A549 (cell line): Measurements from ENCODE around the gene AQP2. TPM values are rescaled to one million over a fixed set of nuclear protein-coding genes. Genes with fewer than 3 reads are reported as not detected.

Experiments used
- ATAC-seq, 2 experiments: fragments of 200-7000 bp in 1 of 2; fragments of >200 bp in 1 of 2; cut with Nextera tagmentation in 1 of 2; cut with Tn5 transposase in 1 of 2; 3 replicates each; pipeline versions ENCODE4 v1.8.0 to v1.9.1; 2018 to 2020; ENCODE audit warnings: mild to moderate bottlenecking in 1 of 2, moderate library complexity in 1 of 2
- CTCF ChIA-PET: fragments of 300-600 bp; sonication (Branson Sonifier 250); formaldehyde crosslinking; extraction: SDS; loops from one replicate; lab custom pipeline; 2021; ENCODE audit warnings: antibody characterized with exemption, inconsistent platforms; lab: Yijun Ruan, JAX
- POLR2A ChIA-PET: fragments of 350-600 bp; formaldehyde crosslinking; extraction: SDS; loops from one replicate; lab custom pipeline; 2021; ENCODE audit warnings: antibody characterized with exemption, inconsistent platforms; lab: Yijun Ruan, JAX
- DNase-seq, 2 experiments: peaks; one replicate each; pipeline versions ENCODE4 v3.0.0 to v3.0.0-alpha.2; 2011 to 2016; ENCODE audit warnings: low read depth in 1 of 2, low spot score in 1 of 2
- FAIRE-seq: peaks from 2 replicates; lab custom pipeline; 2011; peaks lifted over from hg19 to GRCh38; lab: Jason Lieb, UNC
- H3K27ac ChIP-seq, 2 experiments: fragments of >200 bp; sonication (Bioruptor Twin); formaldehyde crosslinking; 3 replicates each; pipeline ENCODE4 v1.5.1; 2016 to 2017
- H3K4me1 ChIP-seq: fragments of >200 bp; sonication (Bioruptor Twin); formaldehyde crosslinking; 3 replicates; pipeline ENCODE4 v1.6.1; 2016
- H3K4me2 ChIP-seq: fragments of >200 bp; sonication (Bioruptor Twin); formaldehyde crosslinking; 3 replicates; pipeline ENCODE4 v1.6.1; 2016
- H3K4me3 ChIP-seq: fragments of >200 bp; sonication (Bioruptor Twin); formaldehyde crosslinking; 3 replicates; pipeline ENCODE4 v1.5.1; 2016
- H3K9me3 ChIP-seq: fragments of >200 bp; sonication (Bioruptor Twin); formaldehyde crosslinking; 3 replicates; pipeline ENCODE4 v1.6.1; 2016
- ATOH8 ChIP-seq: fragments of 250-450 bp; sonication (Bioruptor Pico); IDR thresholded peaks from 2 replicates; pipeline ENCODE4 v1.5.0; 2020; ENCODE audit warnings: low read depth, mild to moderate bottlenecking, moderate library complexity
- BCL3 ChIP-seq: fragments of >200 bp; sonication (Bioruptor Twin); formaldehyde crosslinking; IDR thresholded peaks from 3 replicates; pipeline ENCODE4 v1.6.1; 2016
- CHD2 ChIP-seq: fragments of 150-350 bp; IDR thresholded peaks from 2 replicates; pipeline ENCODE4 v1.6.1; 2014; ENCODE audit warnings: low read length; ENCODE audit not compliant: partially characterized antibody
- CHD4 ChIP-seq: fragments of 200-600 bp; sonication (generic); IDR thresholded peaks from 2 replicates; pipeline ENCODE4 v1.6.1; 2016; ENCODE audit warnings: antibody characterized with exemption, mild to moderate bottlenecking, borderline replicate concordance
- CTCF ChIP-seq: fragments of >200 bp; sonication (Bioruptor Twin); formaldehyde crosslinking; IDR thresholded peaks from 3 replicates; pipeline ENCODE4 v1.5.1; 2016
- EHF ChIP-seq: fragments of 250-450 bp; sonication (Bioruptor Pico); IDR thresholded peaks from 2 replicates; pipeline ENCODE4 v1.5.0; 2020; ENCODE audit warnings: mild to moderate bottlenecking
- ESRRA ChIP-seq: fragments of 150-350 bp; IDR thresholded peaks from 2 replicates; pipeline ENCODE4 v1.6.1; 2014; ENCODE audit warnings: mild to moderate bottlenecking, low read length, borderline replicate concordance
- HEYL ChIP-seq: fragments of 250-450 bp; sonication (Bioruptor Pico); IDR thresholded peaks from 2 replicates; pipeline ENCODE4 v1.8.0; 2021; ENCODE audit warnings: mild to moderate bottlenecking, moderate library complexity
- HOXB5 ChIP-seq: fragments of 250-450 bp; sonication (Bioruptor Pico); IDR thresholded peaks from 2 replicates; pipeline ENCODE4 v1.5.0; 2020; ENCODE audit warnings: mild to moderate bottlenecking, moderate library complexity
- JUN ChIP-seq, 2 experiments: fragments of >200 bp; sonication (Bioruptor Twin); formaldehyde crosslinking; IDR thresholded peaks; 2 replicates in 1 of 2; 3 replicates in 1 of 2; pipeline ENCODE4 v1.6.1; 2016 to 2017
- KDM1A ChIP-seq: fragments of 200-600 bp; sonication (generic); IDR thresholded peaks from 2 replicates; pipeline ENCODE4 v1.6.1; 2016; ENCODE audit warnings: low read depth, mild to moderate bottlenecking
- MAX ChIP-seq: IDR thresholded peaks from 2 replicates; pipeline ENCODE4 v1.6.1; 2012
- MYC ChIP-seq: IDR thresholded peaks from 2 replicates; pipeline ENCODE4 v1.6.1; 2012; ENCODE audit warnings: mild to moderate bottlenecking, inconsistent platforms, low read length, improper control_type of control experiment, borderline replicate concordance
- PBX3 ChIP-seq: IDR thresholded peaks from 2 replicates; pipeline ENCODE4 v1.6.1; 2012
- PHF8 ChIP-seq: fragments of 200-600 bp; sonication (generic); IDR thresholded peaks from 2 replicates; pipeline ENCODE4 v1.6.1; 2016; ENCODE audit warnings: low read depth, mild to moderate bottlenecking, antibody characterized with exemption, moderate library complexity, borderline replicate concordance
- POLR2A ChIP-seq: IDR thresholded peaks from 2 replicates; pipeline ENCODE4 v1.6.1; 2012; ENCODE audit warnings: mild to moderate bottlenecking, low read length
- RAD21 ChIP-seq, 2 experiments: fragments of >200 bp in 1 of 2; sonication (Bioruptor Twin) in 1 of 2; formaldehyde crosslinking in 1 of 2; IDR thresholded peaks in 1 of 2; conservative IDR thresholded peaks in 1 of 2; 2 replicates in 1 of 2; 3 replicates in 1 of 2; pipeline ENCODE4 v1.6.1; 2012 to 2018; ENCODE audit warnings: inconsistent platforms in 1 of 2
- RARB ChIP-seq: fragments of 250-450 bp; sonication (Bioruptor Pico); IDR thresholded peaks from 2 replicates; pipeline ENCODE4 v1.8.0; 2021; ENCODE audit warnings: mild to moderate bottlenecking, moderate library complexity
- RCOR1 ChIP-seq: fragments of 150-350 bp; IDR thresholded peaks from 2 replicates; pipeline ENCODE4 v1.6.1; 2014; ENCODE audit warnings: antibody characterized with exemption, low read length, low read depth
- RFX5 ChIP-seq: fragments of 450-650 bp; IDR thresholded peaks from 2 replicates; pipeline ENCODE4 v1.7.1; 2014; ENCODE audit warnings: antibody characterized with exemption, mild to moderate bottlenecking, moderate library complexity
- TFCP2L1 ChIP-seq: fragments of 250-450 bp; sonication (Bioruptor Pico); IDR thresholded peaks from 2 replicates; pipeline ENCODE4 v1.5.0; 2021; ENCODE audit warnings: mild to moderate bottlenecking
- TP53 ChIP-seq: fragments of 250-450 bp; sonication (Bioruptor Pico); IDR thresholded peaks from 2 replicates; pipeline ENCODE4 v1.5.0; 2021; ENCODE audit warnings: mild to moderate bottlenecking, moderate library complexity
- USF2 ChIP-seq: fragments of 450-650 bp; IDR thresholded peaks from 2 replicates; pipeline ENCODE4 v1.6.1; 2014; ENCODE audit warnings: antibody characterized with exemption
- ZSCAN20 ChIP-seq: fragments of 250-450 bp; sonication (Bioruptor Pico); IDR thresholded peaks from 2 replicates; pipeline ENCODE4 v1.8.0; 2022; ENCODE audit warnings: mild to moderate bottlenecking, moderate library complexity
- WGBS: methylation state at CpG from one replicate; pipeline ENCODE4 v1.1.6; 2017; ENCODE audit errors: missing lambda C conversion rate; 5-methylcytosine and 5-hydroxymethylcytosine counted together
- polyA plus RNA-seq, 4 experiments: library from polyadenylated mRNA; depleted of rRNA in 3 of 4; stranded (reverse); fragments of >200 nt; fragmentation: RNase III in 1 of 4; extraction: RNeasy Plus Mini Kit Qiagen cat#74134 plus additional on column Dnase treatment in 1 of 4; gene quantifications; 2 replicates in 3 of 4; 3 replicates in 1 of 4; pipeline ENCODE4 v1.2.3, GENCODE V29; 2011 to 2017

AQP2 gene
- polyA plus RNA-seq, 2 of the 4 experiments (the other 2 are of a cell fraction), result not detected

GRCh38 chr12:49917166-49917787 is 33.3 kb upstream of the AQP2 start (continued):
- no peak for TF ChIP-seq CTCF
- no peak for TF ChIP-seq MAX
- TF ChIP-seq EHF (CRISPR knock-in tag), result no peak
- no peak for TF ChIP-seq MYC
- TF ChIP-seq HOXB5 (CRISPR knock-in tag), result no peak

GRCh38 chr12:49917788-49918173 is 32.8 kb upstream of the AQP2 start:
- ATAC-seq, result no peak; a peak in 1 of 6 replicates
- Histone ChIP-seq H3K4me3 (no peak overlapping the region), H3K4me2 (no peak overlapping the region), H3K27ac (no peak overlapping the region), H3K9me3 (no peaks in the 10 kb centered on the region), H3K4me1 (peaks cover 5% of the 10 kb centered on the region; the same call in 1 of the 3 replicates)
- DNase-seq, result no peak
- ChIA-PET POLR2A (no interaction called here), CTCF (interaction anchor here (0.7 to 4.3 kb wide), 5 partner anchors 28 to 139 kb away, joined by 3 to 15 read pairs (median 6); no protein-coding TSS in a partner anchor)
- no peak for FAIRE-seq
- 55% methylated on average over 3 of the region's 5 CpGs for WGBS
- TF ChIP-seq POLR2A (no peak), PHF8 (no peak), JUN (IDR thresholded peaks at IDR 0.05) (no peak), RARB (no peak), ATOH8 (CRISPR knock-in tag) (no peak), ZSCAN20 (CRISPR knock-in tag) (no peak), CHD2 (no peak), HEYL (CRISPR knock-in tag) (no peak), KDM1A (no peak), USF2 (no peak), BCL3 (no peak), RFX5 (no peak), CHD4 (no peak), TP53 (no peak), PBX3 (no peak), RCOR1 (no peak), TFCP2L1 (no peak), RAD21 (conservative IDR thresholded peaks at IDR 0.05 in 1 of 2, IDR thresholded peaks at IDR 0.05 in 1 of 2) (no peak), ESRRA (no peak)
